ENCODE measurements around the gene ALOX15B. TPM values are rescaled to one million over a fixed set of nuclear protein-coding genes. Genes with fewer than 3 reads are reported as not detected.

ALOX15B gene, protein sequence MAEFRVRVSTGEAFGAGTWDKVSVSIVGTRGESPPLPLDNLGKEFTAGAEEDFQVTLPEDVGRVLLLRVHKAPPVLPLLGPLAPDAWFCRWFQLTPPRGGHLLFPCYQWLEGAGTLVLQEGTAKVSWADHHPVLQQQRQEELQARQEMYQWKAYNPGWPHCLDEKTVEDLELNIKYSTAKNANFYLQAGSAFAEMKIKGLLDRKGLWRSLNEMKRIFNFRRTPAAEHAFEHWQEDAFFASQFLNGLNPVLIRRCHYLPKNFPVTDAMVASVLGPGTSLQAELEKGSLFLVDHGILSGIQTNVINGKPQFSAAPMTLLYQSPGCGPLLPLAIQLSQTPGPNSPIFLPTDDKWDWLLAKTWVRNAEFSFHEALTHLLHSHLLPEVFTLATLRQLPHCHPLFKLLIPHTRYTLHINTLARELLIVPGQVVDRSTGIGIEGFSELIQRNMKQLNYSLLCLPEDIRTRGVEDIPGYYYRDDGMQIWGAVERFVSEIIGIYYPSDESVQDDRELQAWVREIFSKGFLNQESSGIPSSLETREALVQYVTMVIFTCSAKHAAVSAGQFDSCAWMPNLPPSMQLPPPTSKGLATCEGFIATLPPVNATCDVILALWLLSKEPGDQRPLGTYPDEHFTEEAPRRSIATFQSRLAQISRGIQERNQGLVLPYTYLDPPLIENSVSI
- 1 to 10 TPM in 2 of 3 donors, under 1 TPM in 1; 0.62 to 1.2 (median 1.1) TPM for polyA plus RNA-seq (ENCODE audit: insufficient read length in 3 of 3)

DNA sequence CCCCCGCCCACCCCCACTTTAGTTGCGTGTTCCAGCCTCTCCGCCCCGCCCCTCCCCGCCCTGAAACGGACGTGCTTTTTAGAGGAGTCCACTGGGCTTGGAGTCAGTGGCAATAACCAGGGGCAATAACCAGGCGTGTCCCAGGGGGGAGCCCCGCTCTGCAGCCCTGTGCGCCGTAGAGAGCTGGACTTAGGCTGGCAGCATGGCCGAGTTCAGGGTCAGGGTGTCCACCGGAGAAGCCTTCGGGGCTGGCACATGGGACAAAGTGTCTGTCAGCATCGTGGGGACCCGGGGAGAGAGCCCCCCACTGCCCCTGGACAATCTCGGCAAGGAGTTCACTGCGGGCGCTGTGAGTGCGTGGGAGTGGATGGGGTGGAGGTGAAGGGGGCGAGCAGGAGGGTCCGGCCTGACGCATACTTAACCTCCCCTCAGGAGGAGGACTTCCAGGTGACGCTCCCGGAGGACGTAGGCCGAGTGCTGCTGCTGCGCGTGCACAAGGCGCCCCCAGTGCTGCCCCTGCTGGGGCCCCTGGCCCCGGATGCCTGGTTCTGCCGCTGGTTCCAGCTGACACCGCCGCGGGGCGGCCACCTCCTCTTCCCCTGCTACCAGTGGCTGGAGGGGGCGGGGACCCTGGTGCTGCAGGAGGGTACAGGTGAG lies at the start of gene ALOX15B:
ALOX15B (plus strand) TSS at position 106 of the 657 bp plus-strand sequence; CDS start at position 203, 97 bp downstream.
- DNase-seq (ENCODE audit: low read depth in 3 of 3, low spot score in 2 of 3) = no peak

DNA sequence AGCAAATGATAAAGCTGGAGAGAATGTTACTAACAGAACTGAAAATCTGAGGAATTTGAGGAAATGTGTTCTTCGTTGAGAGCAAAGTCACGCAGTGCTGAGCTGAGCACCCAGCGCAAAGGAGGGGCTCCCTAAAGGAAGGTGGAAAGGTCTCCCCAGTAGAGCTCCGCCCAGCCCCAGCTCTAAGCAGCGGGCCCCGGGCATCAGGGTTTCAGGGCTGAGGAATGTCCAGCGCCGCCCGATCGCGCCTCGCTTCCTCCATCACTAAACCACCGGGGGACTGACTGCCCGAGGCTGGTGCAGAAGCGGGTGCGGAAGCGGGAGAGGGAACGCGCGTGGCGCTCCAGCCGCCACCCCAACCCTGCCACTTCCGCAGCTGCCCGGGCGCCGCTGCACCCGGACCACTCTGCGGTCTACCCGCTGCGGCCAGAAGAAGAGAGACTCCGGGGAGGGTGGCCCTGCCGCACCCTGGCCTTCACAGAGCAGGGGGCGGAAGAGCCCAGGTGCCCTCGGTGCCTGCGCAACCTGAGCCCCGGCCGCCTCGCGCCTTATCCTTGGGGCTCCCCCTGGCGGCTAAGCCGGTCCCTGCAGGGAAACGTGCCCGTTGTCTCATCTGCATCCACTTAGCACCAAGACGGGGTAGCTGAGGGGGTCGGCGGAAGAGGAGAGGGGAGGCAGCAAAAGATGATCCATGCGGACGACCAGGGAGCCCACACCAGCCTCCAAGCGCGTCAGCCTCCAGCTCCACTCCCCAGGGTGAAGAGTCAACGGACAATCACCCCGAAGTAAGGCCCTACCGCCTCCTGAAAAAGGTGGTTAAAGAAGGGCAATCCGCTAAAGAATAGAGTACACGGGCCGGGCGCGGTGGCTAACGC lies 48.8 kb upstream of the ALOX15B start:
- peak; percentile 60 to 69 (median 67) for DNase-seq (ENCODE audit: low read depth in 3 of 3, low spot score in 2 of 3)

DNA sequence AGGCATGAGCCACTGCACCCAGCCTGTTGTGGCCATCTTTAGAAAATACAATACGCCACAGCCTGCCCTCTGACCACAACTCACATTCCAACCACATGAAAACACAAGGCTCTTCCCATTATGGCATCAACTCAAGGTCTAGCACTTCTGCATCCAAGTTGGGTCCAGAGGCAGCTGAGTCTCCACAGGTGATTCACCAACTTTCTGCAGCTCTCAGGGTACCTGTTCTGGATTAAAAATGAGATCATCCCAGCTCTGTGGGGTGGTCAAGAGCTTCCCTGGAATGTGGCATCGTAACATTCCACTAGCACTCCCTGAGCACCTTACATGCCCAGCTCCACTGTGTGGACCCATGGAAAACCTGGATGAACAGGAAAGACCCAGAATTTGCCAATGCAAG lies 46.3 kb upstream of the ALOX15B start:
- no peak for DNase-seq (ENCODE audit: low read depth in 3 of 3, low spot score in 2 of 3)

DNA sequence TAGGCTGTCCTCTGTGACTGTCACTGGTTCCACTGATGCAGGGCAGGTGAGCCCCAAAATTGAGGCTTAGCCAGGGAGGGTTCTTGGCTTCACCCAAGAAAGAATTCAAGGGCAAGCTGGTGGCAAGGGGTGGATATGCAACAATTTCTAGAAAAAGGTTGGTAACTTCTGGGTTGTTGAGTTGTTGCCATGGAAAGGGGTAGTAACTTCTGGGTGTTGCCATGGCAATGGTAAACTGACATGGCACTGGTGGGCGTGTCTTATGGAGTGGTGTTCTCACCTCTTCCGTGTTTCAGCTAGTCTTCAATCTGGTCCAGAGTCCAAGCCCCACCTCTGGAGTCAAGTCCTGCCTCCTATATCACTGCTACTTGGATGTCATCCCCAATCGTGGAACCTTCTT lies 45.9 kb upstream of the ALOX15B start:
- DNase-seq (ENCODE audit: low read depth in 3 of 3, low spot score in 2 of 3) = no peak

DNA sequence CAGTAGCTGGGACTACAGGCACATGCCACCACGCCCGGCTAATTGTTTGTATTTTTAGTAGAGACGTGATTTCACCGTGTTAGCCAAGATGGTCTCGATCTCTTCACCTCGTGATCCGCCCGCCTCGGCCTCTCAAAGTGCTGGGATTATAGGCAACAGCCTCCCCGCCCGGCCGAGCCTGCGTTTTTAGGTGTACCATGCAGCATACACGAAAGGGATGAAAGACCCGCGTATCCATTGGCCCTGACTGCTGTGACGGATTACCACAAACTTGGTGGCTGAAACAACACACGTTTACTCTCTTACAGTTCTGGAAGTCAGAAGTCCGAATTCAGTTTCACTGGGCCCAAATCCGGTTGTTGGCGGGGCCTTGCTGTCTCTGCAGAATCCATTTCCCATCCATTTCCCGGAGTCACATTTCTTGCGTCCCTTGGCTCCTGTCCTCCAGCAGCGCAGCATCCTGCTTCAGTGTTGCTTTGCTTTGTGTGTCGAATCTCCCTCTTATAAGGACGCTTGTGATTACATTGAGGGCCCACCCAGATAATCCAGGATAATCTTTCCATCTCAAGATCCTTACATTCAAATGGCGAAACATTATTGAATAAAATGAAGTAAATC lies 44.8 kb upstream of the ALOX15B start:
- no peak for DNase-seq (ENCODE audit: low read depth in 3 of 3, low spot score in 2 of 3)

DNA sequence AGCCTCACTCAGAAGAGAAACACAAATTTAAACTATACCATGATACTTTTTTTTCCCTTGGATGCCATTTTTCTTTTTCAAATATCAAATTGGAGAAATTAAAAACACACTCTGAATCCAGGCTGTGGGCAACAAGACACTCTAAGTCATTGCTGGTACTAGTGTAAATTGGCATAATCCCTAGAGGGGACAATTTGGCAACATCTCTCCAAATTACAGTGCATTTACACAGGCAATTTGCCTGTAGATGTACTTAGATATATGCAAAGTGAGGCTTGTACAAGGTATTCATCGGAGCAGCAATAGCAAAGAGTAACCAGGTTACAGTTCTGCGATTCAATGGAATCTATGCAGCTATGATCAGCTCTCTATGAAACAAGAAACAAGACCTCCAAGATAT lies 43.1 kb upstream of the ALOX15B start:
- DNase-seq (ENCODE audit: low read depth in 3 of 3, low spot score in 2 of 3) = no peak

DNA sequence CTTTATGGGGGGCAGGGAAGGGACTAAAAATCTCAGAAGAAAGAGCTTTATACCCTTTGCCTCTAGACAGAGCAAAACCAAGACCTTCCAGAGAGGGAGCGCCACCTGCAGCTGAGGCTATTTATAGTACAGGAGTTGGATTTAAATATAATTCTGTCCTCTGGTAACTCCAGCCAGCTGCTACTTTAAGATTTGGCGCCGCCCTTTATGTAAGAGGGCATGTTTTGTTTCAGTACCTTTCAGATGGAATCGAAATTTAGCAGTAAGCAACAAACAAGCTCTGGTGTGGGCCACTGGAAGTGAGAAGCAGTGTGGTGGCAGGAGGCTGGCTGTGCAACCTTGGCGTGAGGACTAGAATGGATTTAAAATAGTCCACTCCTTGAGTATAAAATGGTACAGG lies 41.7 kb upstream of the ALOX15B start:
- DNase-seq (ENCODE audit: low read depth in 3 of 3, low spot score in 2 of 3) = no peak

DNA sequence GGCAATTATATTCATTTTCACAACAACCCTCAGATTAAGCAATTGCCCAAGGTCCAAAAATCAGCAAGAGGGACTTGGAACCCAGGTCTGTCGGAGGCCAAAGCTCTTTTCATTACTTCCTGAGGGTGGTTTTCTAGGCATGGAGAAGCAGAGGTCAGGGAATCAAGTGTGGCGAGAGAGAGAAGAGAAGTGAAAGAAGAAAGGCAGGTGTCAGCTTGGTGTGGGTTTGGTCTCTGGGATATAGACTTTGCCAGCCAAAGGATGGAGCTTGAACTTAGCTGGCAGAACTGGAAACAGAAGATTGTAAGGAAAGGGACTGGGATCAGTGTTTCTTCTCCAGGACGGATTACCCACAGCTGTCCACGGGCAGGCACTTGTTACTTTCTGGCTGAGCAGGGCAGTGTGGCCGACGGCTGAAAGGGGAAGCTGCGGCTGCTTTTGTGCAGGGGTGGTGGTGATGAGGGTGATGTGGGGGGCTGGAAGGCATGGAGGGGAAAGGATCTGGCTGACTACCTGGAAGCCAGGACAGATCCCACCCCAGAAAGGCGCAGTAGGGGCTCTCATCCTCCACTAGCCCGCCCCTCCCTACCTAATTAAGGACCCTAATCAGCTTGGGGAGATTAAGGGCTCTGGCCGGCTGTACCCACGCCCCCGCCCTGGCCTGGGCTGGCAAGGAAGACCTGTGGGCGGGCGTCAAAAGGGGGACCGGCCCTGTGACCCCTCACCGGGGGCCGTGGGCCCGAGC lies 36.7 kb upstream of the ALOX15B start, which contains the start of gene GUCY2D:
GUCY2D (plus strand) TSS at position 640 of the 745 bp plus-strand sequence. CDS start 433 bp downstream, outside the sequence.
- no peak for DNase-seq (ENCODE audit: low read depth in 3 of 3, low spot score in 2 of 3)

DNA sequence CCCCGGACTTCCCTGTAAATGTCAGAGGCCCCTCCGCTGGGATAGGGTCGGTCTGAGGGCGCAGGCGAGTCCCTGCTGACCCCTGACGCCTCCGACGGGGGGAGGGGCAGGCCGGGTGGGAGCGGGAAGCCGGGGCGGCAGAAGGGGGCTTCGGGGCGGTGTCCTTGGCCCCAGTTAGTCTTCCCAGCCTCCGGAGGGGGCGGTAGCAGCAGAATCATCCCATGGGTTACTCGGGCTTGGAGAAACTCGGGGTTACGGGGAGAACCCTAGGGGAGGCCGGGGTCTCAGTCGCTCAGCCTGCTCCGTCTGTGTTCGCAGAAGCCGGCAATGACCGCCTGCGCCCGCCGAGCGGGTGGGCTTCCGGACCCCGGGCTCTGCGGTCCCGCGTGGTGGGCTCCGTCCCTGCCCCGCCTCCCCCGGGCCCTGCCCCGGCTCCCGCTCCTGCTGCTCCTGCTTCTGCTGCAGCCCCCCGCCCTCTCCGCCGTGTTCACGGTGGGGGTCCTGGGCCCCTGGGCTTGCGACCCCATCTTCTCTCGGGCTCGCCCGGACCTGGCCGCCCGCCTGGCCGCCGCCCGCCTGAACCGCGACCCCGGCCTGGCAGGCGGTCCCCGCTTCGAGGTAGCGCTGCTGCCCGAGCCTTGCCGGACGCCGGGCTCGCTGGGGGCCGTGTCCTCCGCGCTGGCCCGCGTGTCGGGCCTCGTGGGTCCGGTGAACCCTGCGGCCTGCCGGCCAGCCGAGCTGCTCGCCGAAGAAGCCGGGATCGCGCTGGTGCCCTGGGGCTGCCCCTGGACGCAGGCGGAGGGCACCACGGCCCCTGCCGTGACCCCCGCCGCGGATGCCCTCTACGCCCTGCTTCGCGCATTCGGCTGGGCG lies 35.9 kb upstream of the ALOX15B start:
- no peak for DNase-seq (ENCODE audit: low read depth in 3 of 3, low spot score in 2 of 3)

DNA sequence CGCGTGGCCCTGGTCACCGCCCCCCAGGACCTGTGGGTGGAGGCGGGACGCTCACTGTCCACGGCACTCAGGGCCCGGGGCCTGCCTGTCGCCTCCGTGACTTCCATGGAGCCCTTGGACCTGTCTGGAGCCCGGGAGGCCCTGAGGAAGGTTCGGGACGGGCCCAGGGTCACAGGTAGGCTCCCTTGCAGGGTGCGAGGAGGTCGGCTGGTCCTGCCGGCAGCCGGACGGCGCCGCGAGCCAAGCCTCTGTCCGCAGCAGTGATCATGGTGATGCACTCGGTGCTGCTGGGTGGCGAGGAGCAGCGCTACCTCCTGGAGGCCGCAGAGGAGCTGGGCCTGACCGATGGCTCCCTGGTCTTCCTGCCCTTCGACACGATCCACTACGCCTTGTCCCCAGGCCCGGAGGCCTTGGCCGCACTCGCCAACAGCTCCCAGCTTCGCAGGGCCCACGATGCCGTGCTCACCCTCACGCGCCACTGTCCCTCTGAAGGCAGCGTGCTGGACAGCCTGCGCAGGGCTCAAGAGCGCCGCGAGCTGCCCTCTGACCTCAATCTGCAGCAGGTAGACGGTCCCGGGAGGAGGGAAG lies 35.2 kb upstream of the ALOX15B start:
- DNase-seq (ENCODE audit: low read depth in 3 of 3, low spot score in 2 of 3) = no peak

DNA sequence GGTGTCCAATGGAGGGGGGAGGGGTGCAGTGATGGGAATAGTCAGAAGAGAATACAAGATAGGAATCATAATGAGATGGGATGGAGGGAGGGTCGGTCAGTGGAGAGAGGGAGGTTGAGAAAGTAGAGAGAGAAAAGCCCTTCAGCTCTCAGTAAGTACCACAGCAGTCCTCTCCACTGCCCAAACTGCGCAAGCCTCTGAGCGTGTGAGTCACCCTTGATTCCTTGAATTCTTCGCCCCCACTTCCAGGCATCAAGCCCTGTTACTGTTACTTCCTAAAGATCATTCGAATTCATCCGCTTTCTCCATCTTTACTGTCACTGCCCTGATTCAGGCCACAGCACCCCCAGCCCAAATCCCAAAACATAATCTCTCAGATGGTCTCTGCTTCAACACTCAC lies 34.0 kb upstream of the ALOX15B start:
- DNase-seq (ENCODE audit: low read depth in 3 of 3, low spot score in 2 of 3) = no peak

DNA sequence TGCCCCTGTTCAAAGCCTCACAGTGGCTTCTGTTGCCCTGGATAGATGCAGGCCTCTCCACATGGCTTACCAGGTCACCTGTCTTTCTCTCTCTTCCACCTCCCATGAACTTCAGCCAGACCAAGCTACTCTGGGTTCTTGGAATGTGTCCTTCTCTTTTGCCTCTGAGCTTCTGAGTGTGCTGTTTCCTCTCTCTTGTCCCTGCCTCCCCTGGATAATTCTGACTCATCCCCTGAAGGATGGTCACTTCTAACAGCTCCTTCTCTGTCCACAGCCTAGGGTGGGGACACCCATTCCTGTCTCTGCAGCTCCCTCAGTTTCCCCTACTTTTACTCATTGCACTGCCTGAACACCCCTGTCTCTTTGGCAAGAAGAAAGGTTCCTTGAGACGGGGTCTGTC lies 33.5 kb upstream of the ALOX15B start:
- DNase-seq (ENCODE audit: low read depth in 3 of 3, low spot score in 2 of 3) = no peak

DNA sequence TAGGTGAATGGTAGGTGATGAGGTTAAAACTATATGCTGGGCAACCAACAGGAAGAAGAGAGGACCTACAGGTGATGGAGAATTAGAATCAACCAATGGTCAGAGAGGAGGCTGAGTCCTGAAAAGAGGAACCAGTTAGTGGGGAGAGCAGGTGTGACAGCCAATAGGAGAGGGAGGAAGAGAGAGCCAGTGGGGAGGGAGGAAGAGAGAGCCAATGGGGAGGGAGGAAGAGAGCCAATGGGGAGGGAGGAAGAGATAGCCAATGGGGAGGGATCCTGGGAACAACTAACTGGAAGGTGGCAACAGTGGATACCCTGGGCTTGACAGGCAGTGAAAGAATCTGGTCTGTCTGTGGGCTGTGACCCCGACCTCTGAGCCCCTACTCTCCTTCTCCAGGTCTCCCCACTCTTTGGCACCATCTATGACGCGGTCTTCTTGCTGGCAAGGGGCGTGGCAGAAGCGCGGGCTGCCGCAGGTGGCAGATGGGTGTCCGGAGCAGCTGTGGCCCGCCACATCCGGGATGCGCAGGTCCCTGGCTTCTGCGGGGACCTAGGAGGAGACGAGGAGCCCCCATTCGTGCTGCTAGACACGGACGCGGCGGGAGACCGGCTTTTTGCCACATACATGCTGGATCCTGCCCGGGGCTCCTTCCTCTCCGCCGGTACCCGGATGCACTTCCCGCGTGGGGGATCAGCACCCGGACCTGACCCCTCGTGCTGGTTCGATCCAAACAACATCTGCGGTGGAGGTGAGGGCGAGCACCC lies 32.7 kb upstream of the ALOX15B start:
- no peak for DNase-seq (ENCODE audit: low read depth in 3 of 3, low spot score in 2 of 3)

DNA sequence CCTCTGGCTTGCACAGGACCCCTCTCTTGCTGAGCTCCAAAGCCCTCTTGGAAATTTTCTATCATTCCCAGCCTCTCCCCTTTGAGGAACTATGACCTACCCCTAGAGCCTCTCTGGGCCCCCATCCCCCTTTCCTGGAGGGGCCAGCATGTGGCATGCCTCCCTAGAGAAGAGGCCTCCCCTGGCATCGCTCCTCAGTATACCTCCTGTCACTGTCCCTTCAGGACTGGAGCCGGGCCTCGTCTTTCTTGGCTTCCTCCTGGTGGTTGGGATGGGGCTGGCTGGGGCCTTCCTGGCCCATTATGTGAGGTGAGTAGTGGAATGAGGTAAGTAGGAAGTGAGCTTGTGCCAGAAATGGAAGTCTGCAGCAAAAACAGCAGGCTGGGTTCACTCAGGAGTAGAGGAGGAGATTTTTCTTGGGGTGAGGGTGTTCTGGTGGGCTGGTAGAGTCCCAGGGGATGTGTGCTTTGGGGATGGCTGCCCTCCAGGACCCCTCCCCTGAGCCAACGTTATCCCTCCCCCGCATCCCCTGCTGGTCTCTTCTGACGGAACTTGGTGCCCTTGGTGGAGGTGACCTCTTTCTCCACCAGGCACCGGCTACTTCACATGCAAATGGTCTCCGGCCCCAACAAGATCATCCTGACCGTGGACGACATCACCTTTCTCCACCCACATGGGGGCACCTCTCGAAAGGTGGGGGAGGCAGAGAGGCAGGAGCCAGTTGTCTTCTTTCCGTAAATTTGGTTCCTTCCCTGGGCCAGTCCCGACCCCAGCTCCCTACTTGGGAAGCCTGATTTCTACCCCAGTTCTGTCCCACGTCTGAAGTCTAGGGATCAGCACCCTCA lies 31.8 kb upstream of the ALOX15B start:
- no peak for DNase-seq (ENCODE audit: low read depth in 3 of 3, low spot score in 2 of 3)

DNA sequence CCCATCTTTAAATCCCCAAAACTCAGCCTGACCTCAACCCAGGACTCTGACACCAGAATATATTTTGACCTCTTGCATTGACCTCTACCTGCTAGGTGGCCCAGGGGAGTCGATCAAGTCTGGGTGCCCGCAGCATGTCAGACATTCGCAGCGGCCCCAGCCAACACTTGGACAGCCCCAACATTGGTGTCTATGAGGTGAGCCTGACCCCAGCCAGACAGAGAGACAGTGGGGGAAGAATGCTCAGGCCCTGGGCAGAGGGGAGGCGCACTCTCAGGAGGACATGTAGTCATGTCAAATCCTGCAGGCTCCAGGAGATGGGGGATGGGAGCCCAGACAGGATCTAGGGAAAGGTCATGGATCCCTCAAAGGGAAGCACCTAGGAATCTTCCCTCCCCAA lies 31.0 kb upstream of the ALOX15B start:
- DNase-seq (ENCODE audit: low read depth in 3 of 3, low spot score in 2 of 3) = no peak

DNA sequence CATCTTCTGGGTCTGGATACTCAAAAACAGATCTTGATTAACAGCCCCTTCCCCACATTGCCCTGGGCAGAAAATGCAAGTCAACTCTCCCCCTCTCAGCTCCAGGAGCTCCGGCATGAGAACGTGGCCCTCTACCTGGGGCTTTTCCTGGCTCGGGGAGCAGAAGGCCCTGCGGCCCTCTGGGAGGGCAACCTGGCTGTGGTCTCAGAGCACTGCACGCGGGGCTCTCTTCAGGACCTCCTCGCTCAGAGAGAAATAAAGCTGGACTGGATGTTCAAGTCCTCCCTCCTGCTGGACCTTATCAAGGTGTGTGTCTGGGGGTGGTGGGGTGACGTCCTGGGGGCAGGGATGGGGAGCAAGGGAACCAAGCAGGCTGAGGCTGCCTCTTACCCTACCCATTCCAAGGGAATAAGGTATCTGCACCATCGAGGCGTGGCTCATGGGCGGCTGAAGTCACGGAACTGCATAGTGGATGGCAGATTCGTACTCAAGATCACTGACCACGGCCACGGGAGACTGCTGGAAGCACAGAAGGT lies 26.7 kb upstream of the ALOX15B start:
- DNase-seq (ENCODE audit: low read depth in 3 of 3, low spot score in 2 of 3) = no peak

Measured in right renal cortex interstitium (tissue), 3 donors.